Prostate gland (tissue), 2 donors: ENCODE data around the gene PBXIP1.

Experiments
- POLR2A ChIP-seq: fragments of 450-650 bp; IDR thresholded peaks from one replicate; pipeline ENCODE4 v1.6.1; 2016; ENCODE audit warnings: antibody characterized with exemption, mild to moderate bottlenecking
- POLR2AphosphoS5 ChIP-seq: sonication (generic); formaldehyde crosslinking; IDR thresholded peaks from one replicate; pipeline ENCODE4 v1.6.1; 2017; ENCODE audit warnings: antibody characterized with exemption
- TF ChIP-seq, protein P1 (sequence below), 4 experiments: fragments of 200-600 bp in 2 of 4; fragments of 450-650 bp in 2 of 4; sonication (generic) in 2 of 4; IDR thresholded peaks; 1 replicate in 3 of 4; 2 replicates in 1 of 4; pipeline ENCODE4 v1.5.1; 2016 to 2019; ENCODE audit warnings: antibody characterized with exemption in 4 of 4, mild to moderate bottlenecking in 2 of 4, moderate library complexity in 2 of 4

- TF ChIP-seq, protein P1, sequence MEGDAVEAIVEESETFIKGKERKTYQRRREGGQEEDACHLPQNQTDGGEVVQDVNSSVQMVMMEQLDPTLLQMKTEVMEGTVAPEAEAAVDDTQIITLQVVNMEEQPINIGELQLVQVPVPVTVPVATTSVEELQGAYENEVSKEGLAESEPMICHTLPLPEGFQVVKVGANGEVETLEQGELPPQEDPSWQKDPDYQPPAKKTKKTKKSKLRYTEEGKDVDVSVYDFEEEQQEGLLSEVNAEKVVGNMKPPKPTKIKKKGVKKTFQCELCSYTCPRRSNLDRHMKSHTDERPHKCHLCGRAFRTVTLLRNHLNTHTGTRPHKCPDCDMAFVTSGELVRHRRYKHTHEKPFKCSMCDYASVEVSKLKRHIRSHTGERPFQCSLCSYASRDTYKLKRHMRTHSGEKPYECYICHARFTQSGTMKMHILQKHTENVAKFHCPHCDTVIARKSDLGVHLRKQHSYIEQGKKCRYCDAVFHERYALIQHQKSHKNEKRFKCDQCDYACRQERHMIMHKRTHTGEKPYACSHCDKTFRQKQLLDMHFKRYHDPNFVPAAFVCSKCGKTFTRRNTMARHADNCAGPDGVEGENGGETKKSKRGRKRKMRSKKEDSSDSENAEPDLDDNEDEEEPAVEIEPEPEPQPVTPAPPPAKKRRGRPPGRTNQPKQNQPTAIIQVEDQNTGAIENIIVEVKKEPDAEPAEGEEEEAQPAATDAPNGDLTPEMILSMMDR (IDR thresholded peaks at IDR 0.05) = no peak
- TF ChIP-seq POLR2AphosphoS5 (no peak), POLR2A (no peak)
Observed at GRCh38 chr1:154993572-154994268, 37.8 kb upstream of the PBXIP1 start, which contains the start of gene LENEP.
